Uterus (tissue), 2 donors: ENCODE measurements around the gene TPRG1L.

Experiments used
- CTCF ChIP-seq, 4 experiments: fragments of 200-600 bp in 2 of 4; fragments of 450-650 bp in 2 of 4; sonication (generic) in 2 of 4; IDR thresholded peaks; one replicate each; pipeline ENCODE4 v1.5.1; 2016 to 2019; ENCODE audit warnings: antibody characterized with exemption in 4 of 4, mild to moderate bottlenecking in 2 of 4, moderate library complexity in 1 of 4
- POLR2A ChIP-seq, 2 donors: fragments of 450-650 bp; IDR thresholded peaks; one replicate each; pipeline ENCODE4 v1.6.1; 2016; ENCODE audit warnings: antibody characterized with exemption in 2 of 2, mild to moderate bottlenecking in 1 of 2, moderate library complexity in 1 of 2

GRCh38 chr1:3586986-3587759 lies 37.6 kb upstream of the TPRG1L start:
- TF ChIP-seq CTCF (IDR thresholded peaks at IDR 0.05) (no peak), POLR2A (IDR thresholded peaks at IDR 0.05) (no peak)
